Measurements from ENCODE around the gene CYB5R4. TPM values are rescaled to one million over a fixed set of nuclear protein-coding genes. Genes with fewer than 3 reads are reported as not detected.
"Not testable (repeated sequence)": the region's sequence is repeated elsewhere in the genome, so short reads cannot be mapped to it uniquely, and the experiment has no call there.

CYB5R4 gene
- total and polyA plus RNA-seq, 2 donors (not counting 1 experiment from before 2014, with no cell fraction given) = 11.8 to 39.6 TPM

GRCh38 chr6:83893024-83893423 lies 33.5 kb downstream of the CYB5R4 start:
- Histone ChIP-seq H2AFZ (ENCODE audit: insufficient read depth, low read depth, low read length, poor library complexity, severe bottlenecking) (no peak overlapping the region), H3K9me3 (ENCODE audit: control extremely low read depth in 1 of 3, control insufficient read depth in 2 of 3, insufficient read depth in 1 of 3, low read length in 2 of 3) (peaks cover 0 to 2% (median 2%) of the 10 kb centered on the region in 3 donors), H3K4me2 (replicated peaks; ENCODE audit: low read depth, low read length, poor library complexity, severe bottlenecking) (no peak overlapping the region), H3K27ac (ENCODE audit: low read length in 2 of 2) (no peak overlapping the region), H3K36me3 (replicated peaks in 1 of 2; ENCODE audit: control extremely low read depth in 1 of 2, control insufficient read depth in 1 of 2, extremely low read depth in 1 of 2, insufficient read depth in 2 of 2, low read length in 1 of 2) (peaks cover 3 to 23% of the 10 kb centered on the region in 2 experiments), H4K20me1 (ENCODE audit: control insufficient read depth, insufficient read depth, low read length, poor library complexity, severe bottlenecking) (peaks cover 72% of the 10 kb centered on the region), H3K79me2 (ENCODE audit: control insufficient read depth, insufficient read depth, low read length) (peaks cover 89% of the 10 kb centered on the region), H3K4me1 (ENCODE audit: control insufficient read depth in 2 of 2, insufficient read depth in 2 of 2, low read length in 2 of 2) (peaks cover 5 to 7% of the 10 kb centered on the region in 2 donors), H3K4me3 (ENCODE audit: control extremely low read depth in 1 of 5, extremely low read depth in 1 of 5, insufficient read depth in 1 of 5, low read depth in 2 of 5, low read length in 4 of 5) (no peak overlapping the region), H3K9ac (ENCODE audit: low read length) (no peak overlapping the region), H3K27me3 (replicated peaks in 1 of 4; ENCODE audit: control extremely low read depth in 1 of 4, control insufficient read depth in 3 of 4, insufficient read depth in 4 of 4, low read length in 3 of 4) (no peaks in the 10 kb centered on the region)
- DNase-seq = no peak
- ChIA-PET CTCF (interaction anchor here (0.9 kb wide), 1 partner anchor 335 kb away, joined by 3 read pairs; the partner anchor contains the start of gene CEP162), POLR2A (no interaction called here)
- intact Hi-C loops (cut with micrococcal nuclease) = no loop called here
- H3K27ac Mint-ChIP-seq = no peak overlapping the region
- TF ChIP-seq EZH2 (IDR thresholded peaks at IDR 0.05; ENCODE audit: borderline replicate concordance, insufficient read depth, low read depth, low read length, poor library complexity, severe bottlenecking) = no peak
- TF ChIP-seq CTCF (IDR thresholded peaks at IDR 0.05) = no peak
- H3K27me3 Mint-ChIP-seq = no peaks in the 10 kb centered on the region
- no peaks in the 10 kb centered on the region for H3K9me3 Mint-ChIP-seq (ENCODE audit: insufficient read depth)
- no peak for ATAC-seq (ENCODE audit: low read depth)
- peaks cover 52% of the 10 kb centered on the region for H3K4me1 Mint-ChIP-seq
- WGBS (ENCODE audit: insufficient coverage) = no CpG with 5 or more reads among the region's 1 CpG
- no peak overlapping the region for H3K4me3 Mint-ChIP-seq

- intact Hi-C loops (cut with micrococcal nuclease); H3K9me3 ChIP-seq (ENCODE audit: control extremely low read depth in 1 of 3, control insufficient read depth in 2 of 3, insufficient read depth in 1 of 3, low read length in 2 of 3); H3K27me3 ChIP-seq (replicated peaks in 1 of 4; ENCODE audit: control extremely low read depth in 1 of 4, control insufficient read depth in 3 of 4, insufficient read depth in 4 of 4, low read length in 3 of 4); H3K9ac ChIP-seq (ENCODE audit: low read length); H2AFZ ChIP-seq (ENCODE audit: insufficient read depth, low read depth, low read length, poor library complexity, severe bottlenecking); H3K27ac Mint-ChIP-seq; H3K4me2 ChIP-seq (replicated peaks; ENCODE audit: low read depth, low read length, poor library complexity, severe bottlenecking); ATAC-seq (ENCODE audit: low read depth); H3K4me3 Mint-ChIP-seq; H3K27me3 Mint-ChIP-seq; DNase-seq; POLR2A ChIA-PET; H3K27ac ChIP-seq (ENCODE audit: low read length in 2 of 2); CTCF ChIA-PET; H3K4me3 ChIP-seq (ENCODE audit: control extremely low read depth in 1 of 5, extremely low read depth in 1 of 5, insufficient read depth in 1 of 5, low read depth in 2 of 5, low read length in 4 of 5); H3K4me1 ChIP-seq (ENCODE audit: control insufficient read depth in 2 of 2, insufficient read depth in 2 of 2, low read length in 2 of 2); H3K9me3 Mint-ChIP-seq (ENCODE audit: insufficient read depth): not testable (repeated sequence)
- Histone ChIP-seq H4K20me1 (ENCODE audit: control insufficient read depth, insufficient read depth, low read length, poor library complexity, severe bottlenecking) (peaks cover 40% of the 10 kb centered on the region), H3K36me3 (replicated peaks in 1 of 2; ENCODE audit: control extremely low read depth in 1 of 2, control insufficient read depth in 1 of 2, extremely low read depth in 1 of 2, insufficient read depth in 2 of 2, low read length in 1 of 2) (peaks cover 4 to 20% of the 10 kb centered on the region in 2 experiments), H3K79me2 (ENCODE audit: control insufficient read depth, insufficient read depth, low read length) (peaks cover 71% of the 10 kb centered on the region)
- peaks cover 41% of the 10 kb centered on the region for H3K4me1 Mint-ChIP-seq
- no CpG with 5 or more reads among the region's 2 CpGs for WGBS (ENCODE audit: insufficient coverage)
Measured at GRCh38 chr6:83897094-83897493, 37.6 kb downstream of the CYB5R4 start.
